Measurements from ENCODE around the gene MBD3L2.

The MBD3L2 gene

DNA sequence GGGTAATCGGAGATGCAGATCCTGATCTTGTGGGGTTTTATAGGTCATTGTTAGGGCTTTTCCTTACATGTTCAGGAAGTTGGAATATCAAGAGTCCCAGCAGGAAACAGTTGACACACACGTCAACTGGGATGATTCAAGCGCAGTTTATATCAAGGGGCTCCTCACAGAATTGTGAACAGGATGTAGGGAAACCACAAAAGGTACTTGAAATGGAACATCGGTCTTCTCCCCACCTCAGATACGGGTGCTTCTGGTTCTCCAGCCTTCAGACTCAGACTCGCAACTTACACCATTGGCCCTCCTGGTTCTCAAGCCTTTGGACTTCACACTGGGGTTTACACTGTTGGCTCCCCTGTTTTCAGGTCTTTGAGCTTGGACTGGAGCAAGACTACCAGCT, 39.9 kb downstream of the MBD3L2 start:
- Histone ChIP-seq H3K9ac (ENCODE audit: low read depth, low read length) (no peak overlapping the region), H3K9me3 (ENCODE audit: insufficient read depth, low read depth, low read length) (peaks cover 81% of the 10 kb centered on the region), H3K27me3 (ENCODE audit: insufficient read depth, low read length) (no peaks in the 10 kb centered on the region), H3K4me1 (ENCODE audit: insufficient read depth, low read length) (no peaks in the 10 kb centered on the region), H3K36me3 (ENCODE audit: insufficient read depth, low read depth, low read length) (peaks cover 35% of the 10 kb centered on the region), H3K4me3 (ENCODE audit: low read length) (no peak overlapping the region), H3K27ac (ENCODE audit: low read length) (no peak overlapping the region)

DNA sequence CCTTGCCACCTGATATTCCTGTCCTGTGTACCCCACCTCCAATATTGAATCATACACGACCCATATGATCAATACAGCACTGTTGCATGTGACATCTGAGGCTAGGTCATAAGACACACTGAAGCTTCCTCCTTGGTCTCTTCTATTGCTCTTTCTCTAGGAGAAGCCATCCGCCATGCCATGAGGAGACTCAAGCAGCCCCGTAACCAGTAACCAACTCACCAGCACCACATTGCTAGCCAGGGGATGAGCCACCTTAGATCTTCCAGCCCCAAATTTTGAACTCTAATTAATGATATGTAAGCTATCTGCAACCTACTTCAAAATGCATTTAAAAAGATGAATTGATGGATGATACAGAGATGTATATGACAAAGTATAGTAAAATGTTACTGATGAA, 49.0 kb downstream of the MBD3L2 start:
- peaks cover 33% of the 10 kb centered on the region for H3K9me3 ChIP-seq (ENCODE audit: insufficient read depth, low read depth, low read length)
- no peaks in the 10 kb centered on the region; the same call in 1 of the 2 replicates for H3K4me1 ChIP-seq (ENCODE audit: insufficient read depth, low read length)
- peak overlapping the region; percentile 74 for H3K4me3 ChIP-seq (ENCODE audit: low read length)
- H3K27ac ChIP-seq (ENCODE audit: low read length): no peak overlapping the region
- H3K36me3 ChIP-seq (ENCODE audit: insufficient read depth, low read depth, low read length): no peaks in the 10 kb centered on the region
- H3K27me3 ChIP-seq (ENCODE audit: insufficient read depth, low read length): no peaks in the 10 kb centered on the region
- peak overlapping the region; percentile 87; the same call in 1 of the 2 replicates for H3K9ac ChIP-seq (ENCODE audit: low read depth, low read length)

GRCh38 chr19:7098701-7099596, 49.8 kb downstream of the MBD3L2 start:
- Histone ChIP-seq H3K27ac (ENCODE audit: low read length) (peak overlapping the region; percentile 41), H3K36me3 (ENCODE audit: insufficient read depth, low read depth, low read length) (no peaks in the 10 kb centered on the region)

GRCh38 chr19:7099597-7099921, 50.4 kb downstream of the MBD3L2 start:
- Histone ChIP-seq H3K27me3 (ENCODE audit: insufficient read depth, low read length) (no peaks in the 10 kb centered on the region; the same call in 1 of the 2 replicates), H3K9ac (ENCODE audit: low read depth, low read length) (peak overlapping the region; percentile 87; the same call in 1 of the 2 replicates), H3K36me3 (ENCODE audit: insufficient read depth, low read depth, low read length) (no peaks in the 10 kb centered on the region), H3K4me3 (ENCODE audit: low read length) (peak overlapping the region; percentile 74), H3K4me1 (ENCODE audit: insufficient read depth, low read length) (no peaks in the 10 kb centered on the region; the same call in 1 of the 2 replicates), H3K27ac (ENCODE audit: low read length) (peak overlapping the region; percentile 41), H3K9me3 (ENCODE audit: insufficient read depth, low read depth, low read length) (peaks cover 23% of the 10 kb centered on the region; the same call in 1 of the 2 replicates)

More at GRCh38 chr19:7098701-7099596, 49.8 kb downstream of the MBD3L2 start:
- Histone ChIP-seq H3K4me1 (ENCODE audit: insufficient read depth, low read length) (no peaks in the 10 kb centered on the region; the same call in 1 of the 2 replicates), H3K9me3 (ENCODE audit: insufficient read depth, low read depth, low read length) (peaks cover 29% of the 10 kb centered on the region), H3K27me3 (ENCODE audit: insufficient read depth, low read length) (no peaks in the 10 kb centered on the region), H3K4me3 (ENCODE audit: low read length) (peak overlapping the region; percentile 74), H3K9ac (ENCODE audit: low read depth, low read length) (peak overlapping the region; percentile 87)

All from iPS-20b (cell line).